AG09309 (cell line): ENCODE data around the gene SCMH1.
"Not testable (repeated sequence)": the region's sequence is repeated elsewhere in the genome, so short reads cannot be mapped to it uniquely, and the experiment has no call there.

Source experiments
- DNase-seq: peaks from one replicate; pipeline ENCODE4 v3.0.0-alpha.2; 2010; ENCODE audit warnings: low read depth
- H3K4me3 ChIP-seq: 2 replicates; pipeline ENCODE4 v1.5.1; 2011; ENCODE audit warnings: mild to moderate bottlenecking, low read depth, low read length, moderate library complexity; ENCODE audit not compliant: control insufficient read depth
- CTCF ChIP-seq: IDR thresholded peaks from 2 replicates; pipeline ENCODE4 v1.5.1; 2011; ENCODE audit warnings: mild to moderate bottlenecking, low read depth, low read length, inconsistent platforms; ENCODE audit not compliant: insufficient read depth, control insufficient read depth; ENCODE audit errors: missing control alignments

SCMH1 gene

GRCh38 chr1:41122851-41123518, 119.1 kb downstream of the SCMH1 start:
- H3K4me3 ChIP-seq, result no peak overlapping the region
- peak; percentile 71 for DNase-seq
- TF ChIP-seq CTCF, result peak; percentile 57

- no peak for DNase-seq
- no peak overlapping the region for H3K4me3 ChIP-seq
- no peak for TF ChIP-seq CTCF
These were observed 120.0 kb downstream of the SCMH1 start for GRCh38 chr1:41122148-41122547.

GRCh38 chr1:41118645-41119044, 123.5 kb downstream of the SCMH1 start:
- no peak for DNase-seq
- no peak overlapping the region for H3K4me3 ChIP-seq
- TF ChIP-seq CTCF, result no peak

- H3K4me3 ChIP-seq, DNase-seq: not testable (repeated sequence)
These were observed 124.9 kb downstream of the SCMH1 start for GRCh38 chr1:41117241-41117640.

- DNase-seq, result no peak
- TF ChIP-seq CTCF, result no peak
- H3K4me3 ChIP-seq, result no peak overlapping the region
These were observed 131.4 kb downstream of the SCMH1 start for GRCh38 chr1:41110736-41111135.

GRCh38 chr1:41110286-41110685, 131.8 kb downstream of the SCMH1 start:
- no peak overlapping the region for H3K4me3 ChIP-seq

More at GRCh38 chr1:41110286-41110685, 131.8 kb downstream of the SCMH1 start:
- no peak for TF ChIP-seq CTCF
- no peak for DNase-seq
